ENCODE results near the gene TSPAN9.
A peak's percentile ranks its signal among the peaks of the same experiment; 100 is the strongest.

Gene TSPAN9

DNA sequence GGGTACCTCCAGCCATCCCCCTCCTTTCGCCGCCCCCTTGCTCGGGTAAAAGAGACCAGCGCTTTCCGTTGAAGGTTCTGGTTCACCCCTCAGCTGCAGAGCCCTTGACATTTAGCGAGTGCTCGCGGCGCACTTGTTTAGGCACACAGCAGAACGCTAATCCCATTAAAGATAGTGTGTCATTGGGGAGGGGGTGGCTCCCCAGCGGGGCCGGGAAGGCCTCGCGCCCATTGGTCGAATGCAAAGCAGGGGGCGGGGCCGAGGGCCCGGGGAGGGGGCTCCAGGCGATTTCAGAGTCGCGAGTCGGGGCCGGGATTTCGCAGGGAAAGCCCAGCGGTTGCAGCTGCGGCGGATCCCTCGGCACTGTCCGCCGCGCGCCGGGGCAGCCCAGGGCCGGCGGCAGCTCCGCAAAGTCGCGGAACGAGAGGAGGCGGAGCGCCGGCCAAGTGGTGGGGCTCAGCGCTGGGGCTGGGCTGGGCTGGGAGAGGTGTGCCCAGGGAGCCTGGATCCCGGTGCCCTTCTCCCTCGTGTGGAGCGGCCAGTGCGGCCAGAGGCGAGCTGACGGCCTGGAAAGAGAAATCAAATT, 122.9 kb downstream of the TSPAN9 start:
- Histone ChIP-seq H3K79me2 (peaks cover 19% of the 10 kb centered on the region), H3K4me3 (ENCODE audit: low read depth, low read length) (no peak overlapping the region), H3K36me3 (ENCODE audit: control insufficient read depth, insufficient read depth, low read length) (no peaks in the 10 kb centered on the region), H3K4me1 (no peaks in the 10 kb centered on the region), H3K27me3 (ENCODE audit: control insufficient read depth, insufficient read depth, low read length) (no peaks in the 10 kb centered on the region), H3K9me3 (ENCODE audit: control insufficient read depth, low read length) (no peaks in the 10 kb centered on the region), H2AFZ (no peak overlapping the region), H3K9ac (no peak overlapping the region), H3K4me2 (ENCODE audit: low read length) (peak overlapping the region; percentile 17), H3K27ac (no peak overlapping the region)
- TF ChIP-seq, protein P1, sequence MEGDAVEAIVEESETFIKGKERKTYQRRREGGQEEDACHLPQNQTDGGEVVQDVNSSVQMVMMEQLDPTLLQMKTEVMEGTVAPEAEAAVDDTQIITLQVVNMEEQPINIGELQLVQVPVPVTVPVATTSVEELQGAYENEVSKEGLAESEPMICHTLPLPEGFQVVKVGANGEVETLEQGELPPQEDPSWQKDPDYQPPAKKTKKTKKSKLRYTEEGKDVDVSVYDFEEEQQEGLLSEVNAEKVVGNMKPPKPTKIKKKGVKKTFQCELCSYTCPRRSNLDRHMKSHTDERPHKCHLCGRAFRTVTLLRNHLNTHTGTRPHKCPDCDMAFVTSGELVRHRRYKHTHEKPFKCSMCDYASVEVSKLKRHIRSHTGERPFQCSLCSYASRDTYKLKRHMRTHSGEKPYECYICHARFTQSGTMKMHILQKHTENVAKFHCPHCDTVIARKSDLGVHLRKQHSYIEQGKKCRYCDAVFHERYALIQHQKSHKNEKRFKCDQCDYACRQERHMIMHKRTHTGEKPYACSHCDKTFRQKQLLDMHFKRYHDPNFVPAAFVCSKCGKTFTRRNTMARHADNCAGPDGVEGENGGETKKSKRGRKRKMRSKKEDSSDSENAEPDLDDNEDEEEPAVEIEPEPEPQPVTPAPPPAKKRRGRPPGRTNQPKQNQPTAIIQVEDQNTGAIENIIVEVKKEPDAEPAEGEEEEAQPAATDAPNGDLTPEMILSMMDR (IDR thresholded peaks at IDR 0.05) = no peak

DNA sequence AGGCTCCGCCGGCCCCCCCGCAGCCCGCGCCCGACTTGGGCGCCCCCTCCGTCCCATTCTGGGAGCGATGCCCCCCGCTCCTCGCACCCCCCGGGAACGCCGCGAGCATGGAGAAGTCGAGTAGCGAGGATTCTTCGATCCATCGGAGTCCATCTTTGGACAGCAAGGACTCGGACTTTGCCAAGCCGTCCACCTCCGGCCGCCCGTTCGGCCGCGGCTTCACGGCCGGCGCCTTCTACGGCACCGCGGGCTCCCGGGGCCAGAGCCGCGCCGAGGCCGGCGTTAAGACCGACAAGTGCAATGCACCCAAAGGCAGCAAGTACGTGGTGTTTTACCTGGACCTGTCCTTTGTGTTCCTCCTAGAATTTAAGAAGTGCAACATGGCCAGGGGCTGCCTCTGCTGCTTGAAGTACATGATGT, 123.6 kb downstream of the TSPAN9 start:
- H2AFZ ChIP-seq = no peak overlapping the region
- H3K79me2 ChIP-seq = peaks cover 19% of the 10 kb centered on the region
- H3K4me1 ChIP-seq = no peaks in the 10 kb centered on the region
- H3K4me2 ChIP-seq (ENCODE audit: low read length) = no peak overlapping the region
- no peak overlapping the region for H3K9ac ChIP-seq
- H3K36me3 ChIP-seq (ENCODE audit: control insufficient read depth, insufficient read depth, low read length) = no peaks in the 10 kb centered on the region
- H3K27me3 ChIP-seq (ENCODE audit: control insufficient read depth, insufficient read depth, low read length) = no peaks in the 10 kb centered on the region
- H3K27ac ChIP-seq = no peak overlapping the region
- no peak overlapping the region for H3K4me3 ChIP-seq (ENCODE audit: low read depth, low read length)
- no peaks in the 10 kb centered on the region for H3K9me3 ChIP-seq (ENCODE audit: control insufficient read depth, low read length)
- TF ChIP-seq, protein P1 (IDR thresholded peaks at IDR 0.05) = no peak

DNA sequence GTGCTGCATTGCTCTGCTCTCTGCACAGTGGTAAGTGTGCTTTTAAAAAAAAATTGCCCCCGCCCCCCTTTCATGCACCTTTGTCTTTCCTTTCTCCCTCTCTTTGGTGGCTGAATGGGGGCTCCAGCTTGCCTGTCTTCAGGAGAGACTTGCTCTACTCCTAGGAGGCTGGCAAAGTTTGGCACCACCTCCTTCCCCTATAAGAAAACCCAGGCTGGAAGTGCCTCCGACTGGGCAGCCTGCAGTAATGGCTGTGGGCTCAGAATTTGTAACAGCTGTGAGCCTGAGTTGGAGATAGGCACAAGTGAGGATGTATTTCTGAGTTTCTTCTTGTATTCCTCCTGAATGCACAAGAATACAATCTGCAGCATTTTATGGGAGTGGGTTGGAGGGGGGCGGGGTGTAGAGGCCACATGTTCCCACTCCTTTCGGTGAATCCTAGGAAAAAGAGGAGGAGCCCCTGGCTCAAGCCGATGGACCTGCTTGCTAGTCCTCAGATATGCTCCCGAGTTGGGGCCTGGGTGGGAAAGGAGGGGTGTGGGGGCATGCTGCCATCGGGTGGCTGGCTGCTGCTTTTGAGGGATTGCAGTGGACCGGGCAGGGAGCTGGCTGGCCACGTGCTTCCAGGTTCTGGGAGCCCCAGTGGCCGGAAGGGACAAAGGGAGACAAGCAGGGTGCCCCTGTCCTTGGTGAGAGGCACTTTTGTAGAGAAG, 124.3 kb downstream of the TSPAN9 start:
- TF ChIP-seq, protein P1 (IDR thresholded peaks at IDR 0.05) = no peak
- H3K27me3 ChIP-seq (ENCODE audit: control insufficient read depth, insufficient read depth, low read length) = no peaks in the 10 kb centered on the region
- H3K4me1 ChIP-seq = no peaks in the 10 kb centered on the region
- peaks cover 22% of the 10 kb centered on the region for H3K79me2 ChIP-seq
- no peaks in the 10 kb centered on the region for H3K9me3 ChIP-seq (ENCODE audit: control insufficient read depth, low read length)
- H3K36me3 ChIP-seq (ENCODE audit: control insufficient read depth, insufficient read depth, low read length) = no peaks in the 10 kb centered on the region
- H3K9ac ChIP-seq = no peak overlapping the region
- H3K4me2 ChIP-seq (ENCODE audit: low read length) = no peak overlapping the region
- no peak overlapping the region for H2AFZ ChIP-seq
- H3K27ac ChIP-seq = no peak overlapping the region
- H3K4me3 ChIP-seq (ENCODE audit: low read depth, low read length) = no peak overlapping the region

DNA sequence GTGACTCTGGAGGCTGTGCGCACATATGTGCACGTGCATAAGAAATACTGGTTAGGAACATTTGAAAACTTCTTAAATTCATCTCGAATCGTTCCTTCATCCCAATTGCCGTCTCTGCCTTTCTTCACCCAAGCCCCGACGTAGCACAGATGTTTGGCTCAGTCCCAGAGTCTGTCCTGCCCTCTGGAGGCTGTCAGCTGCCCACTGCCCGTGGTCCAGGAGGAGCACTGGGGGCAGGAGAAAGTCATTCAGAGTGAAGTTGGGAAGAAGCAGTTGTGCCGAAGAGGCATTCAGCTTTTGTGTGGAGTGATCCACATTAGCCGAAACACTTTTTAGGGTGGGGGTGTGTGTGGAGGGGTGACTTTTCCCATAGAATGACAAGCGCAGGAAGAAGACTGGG, 124.9 kb downstream of the TSPAN9 start:
- no peaks in the 10 kb centered on the region for H3K9me3 ChIP-seq (ENCODE audit: control insufficient read depth, low read length)
- no peak overlapping the region for H3K4me2 ChIP-seq (ENCODE audit: low read length)
- H3K9ac ChIP-seq = no peak overlapping the region
- TF ChIP-seq, protein P1 (IDR thresholded peaks at IDR 0.05) = no peak
- no peaks in the 10 kb centered on the region for H3K36me3 ChIP-seq (ENCODE audit: control insufficient read depth, insufficient read depth, low read length)
- no peaks in the 10 kb centered on the region for H3K27me3 ChIP-seq (ENCODE audit: control insufficient read depth, insufficient read depth, low read length)
- peaks cover 28% of the 10 kb centered on the region for H3K79me2 ChIP-seq
- H3K4me3 ChIP-seq (ENCODE audit: low read depth, low read length) = no peak overlapping the region
- H3K27ac ChIP-seq = no peak overlapping the region
- H2AFZ ChIP-seq = no peak overlapping the region
- H3K4me1 ChIP-seq = no peaks in the 10 kb centered on the region
